Measurements from ENCODE around the gene RPS27A. TPM values are rescaled to one million over a fixed set of nuclear protein-coding genes. Genes with fewer than 3 reads are reported as not detected.
"Not testable (repeated sequence)": the region's sequence is repeated elsewhere in the genome, so short reads cannot be mapped to it uniquely, and the experiment has no call there.

Gene RPS27A
- total RNA-seq, 1 experiment from 2014 or later = 2,210 TPM

GRCh38 chr2:55232863-55233657 is 572 bp downstream of the RPS27A start:
- Histone ChIP-seq H3K36me3 (peaks cover 56% of the 10 kb centered on the region), H3K9me3 (no peaks in the 10 kb centered on the region), H3K4me3 (peak overlapping the region; percentile 100), H3K27me3 (no peaks in the 10 kb centered on the region)
- DNase-seq = peak; percentile 57

GRCh38 chr2:55233658-55233940 is 1.1 kb downstream of the RPS27A start:
- Histone ChIP-seq H3K4me3 (peak overlapping the region; percentile 100), H3K36me3 (peaks cover 55% of the 10 kb centered on the region), H3K9me3 (no peaks in the 10 kb centered on the region), H3K27me3 (no peaks in the 10 kb centered on the region)
- no peak for DNase-seq

GRCh38 chr2:55235724-55236538 is 3.4 kb downstream of the RPS27A start:
- no peaks in the 10 kb centered on the region for H3K27me3 ChIP-seq
- H3K4me3 ChIP-seq = no peak overlapping the region
- no peak for DNase-seq
- no peaks in the 10 kb centered on the region for H3K9me3 ChIP-seq
- H3K36me3 ChIP-seq = peaks cover 54% of the 10 kb centered on the region

- Histone ChIP-seq H3K27me3 (no peaks in the 10 kb centered on the region), H3K4me3 (no peak overlapping the region), H3K9me3 (no peaks in the 10 kb centered on the region), H3K36me3 (peaks cover 58% of the 10 kb centered on the region)
- DNase-seq = no peak
Observed at GRCh38 chr2:55236992-55237543, 4.6 kb downstream of the RPS27A start.

GRCh38 chr2:55239656-55240222 is 7.3 kb downstream of the RPS27A start:
- no peak for DNase-seq
- no peaks in the 10 kb centered on the region for H3K27me3 ChIP-seq

GRCh38 chr2:55241582-55241981 is 9.1 kb downstream of the RPS27A start:
- peaks cover 54% of the 10 kb centered on the region for H3K36me3 ChIP-seq
- H3K4me3 ChIP-seq, H3K9me3 ChIP-seq, DNase-seq, H3K27me3 ChIP-seq: not testable (repeated sequence)

More at GRCh38 chr2:55239656-55240222, 7.3 kb downstream of the RPS27A start:
- no peak overlapping the region for H3K4me3 ChIP-seq
- H3K9me3 ChIP-seq = no peaks in the 10 kb centered on the region
- H3K36me3 ChIP-seq = peaks cover 54% of the 10 kb centered on the region

GRCh38 chr2:55242617-55243016 is 10.1 kb downstream of the RPS27A start:
- H3K9me3 ChIP-seq = no peaks in the 10 kb centered on the region
- H3K4me3 ChIP-seq = no peak overlapping the region
- DNase-seq = no peak
- H3K27me3 ChIP-seq = no peaks in the 10 kb centered on the region
- peaks cover 50% of the 10 kb centered on the region for H3K36me3 ChIP-seq

- Histone ChIP-seq H3K9me3 (no peaks in the 10 kb centered on the region), H3K4me3 (no peak overlapping the region), H3K36me3 (peaks cover 47% of the 10 kb centered on the region), H3K27me3 (no peaks in the 10 kb centered on the region)
- DNase-seq = no peak
Observed at GRCh38 chr2:55245411-55245810, 12.9 kb downstream of the RPS27A start.

GRCh38 chr2:55247025-55247424 is 14.5 kb downstream of the RPS27A start:
- DNase-seq = no peak
- Histone ChIP-seq H3K36me3 (peaks cover 46% of the 10 kb centered on the region), H3K27me3 (no peaks in the 10 kb centered on the region), H3K4me3 (no peak overlapping the region), H3K9me3 (no peaks in the 10 kb centered on the region)

- peaks cover 28% of the 10 kb centered on the region for H3K36me3 ChIP-seq
- H3K9me3 ChIP-seq = no peaks in the 10 kb centered on the region
- no peak for DNase-seq
- no peak overlapping the region for H3K4me3 ChIP-seq
- no peaks in the 10 kb centered on the region for H3K27me3 ChIP-seq
Observed at GRCh38 chr2:55252832-55253231, 20.3 kb downstream of the RPS27A start.

GRCh38 chr2:55259586-55259985 is 27.1 kb downstream of the RPS27A start:
- not testable (repeated sequence) for DNase-seq, H3K27me3 ChIP-seq, H3K9me3 ChIP-seq, H3K4me3 ChIP-seq
- peaks cover 34% of the 10 kb centered on the region for H3K36me3 ChIP-seq

- peaks cover 19% of the 10 kb centered on the region for H3K36me3 ChIP-seq
- H3K4me3 ChIP-seq = peak overlapping the region; percentile 93
- no peak for DNase-seq
- no peaks in the 10 kb centered on the region for H3K27me3 ChIP-seq
- no peaks in the 10 kb centered on the region for H3K9me3 ChIP-seq
Observed at GRCh38 chr2:55268288-55268906, 35.9 kb downstream of the RPS27A start.

- H3K4me3 ChIP-seq = peak within 1 kb of the TSS; percentile 93
- H3K9me3 ChIP-seq = no peaks in the 10 kb centered on the region
- DNase-seq = peak; percentile 97
- peaks cover 17% of the 10 kb centered on the region for H3K36me3 ChIP-seq
- no peaks in the 10 kb centered on the region for H3K27me3 ChIP-seq
Observed at GRCh38 chr2:55268907-55269644, 36.6 kb downstream of the RPS27A start, which contains the start of gene MTIF2. Gene MTIF2 (minus strand): TSS chr2:55269231. CDS start chr2:55263858, 5,373 bp downstream.

- peaks cover 14% of the 10 kb centered on the region for H3K36me3 ChIP-seq
- H3K27me3 ChIP-seq = no peaks in the 10 kb centered on the region
- H3K4me3 ChIP-seq = peak overlapping the region; percentile 93
- DNase-seq = no peak
- H3K9me3 ChIP-seq = no peaks in the 10 kb centered on the region
Observed at GRCh38 chr2:55269645-55269990, 37.1 kb downstream of the RPS27A start.

- not testable (repeated sequence) for H3K4me3 ChIP-seq, H3K27me3 ChIP-seq, H3K9me3 ChIP-seq, H3K36me3 ChIP-seq, DNase-seq
Observed at GRCh38 chr2:55274346-55274745, 41.9 kb downstream of the RPS27A start.

GRCh38 chr2:55277310-55277709 is 44.8 kb downstream of the RPS27A start:
- Histone ChIP-seq H3K27me3 (no peaks in the 10 kb centered on the region), H3K4me3 (no peak overlapping the region), H3K9me3 (no peaks in the 10 kb centered on the region), H3K36me3 (no peaks in the 10 kb centered on the region)
- DNase-seq = no peak
